MV-4-11 (cell line): Measurements from ENCODE around the gene MARCHF4.
"Not testable (repeated sequence)": the region's sequence is repeated elsewhere in the genome, so short reads cannot be mapped to it uniquely, and the experiment has no call there.

ENCODE experiments used
- DNase-seq: peaks from one replicate; lab custom pipeline; 2025; lab: John Stamatoyannopoulos, UW

The MARCHF4 gene

DNA sequence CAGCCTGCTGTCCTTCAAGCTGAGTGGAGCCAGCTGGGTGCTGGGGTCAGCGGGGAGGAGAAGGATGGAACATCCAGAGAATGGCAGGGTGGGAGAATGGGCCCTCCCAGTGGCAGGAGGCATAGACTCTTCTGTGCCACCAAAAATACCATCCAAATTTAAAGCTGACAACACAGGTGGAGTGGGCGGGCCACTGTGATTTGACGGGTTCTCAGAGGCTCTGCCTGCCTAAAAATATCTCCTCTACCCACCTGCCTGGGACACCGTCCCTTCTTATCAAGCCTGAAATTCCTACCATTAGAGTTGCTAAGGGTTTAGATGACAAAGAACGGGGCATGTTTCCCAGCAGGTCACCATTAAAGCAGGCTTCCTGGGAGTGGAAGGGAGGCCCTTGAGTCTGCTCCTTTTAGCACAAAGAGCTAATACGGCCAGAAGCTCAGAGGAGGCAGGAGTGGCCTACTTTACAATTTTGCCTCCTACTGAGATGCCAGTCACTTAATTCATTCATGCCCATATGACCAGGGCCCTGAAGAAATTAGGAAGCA is 19.8 kb upstream of the MARCHF4 start:
- no peak for DNase-seq

- DNase-seq: peak; percentile 16
These were observed 19.1 kb upstream of the MARCHF4 start for GRCh38 chr2:216391401-216391800.

- DNase-seq: peak; percentile 97
These were observed 17.3 kb upstream of the MARCHF4 start for GRCh38 chr2:216389570-216389969.

DNA sequence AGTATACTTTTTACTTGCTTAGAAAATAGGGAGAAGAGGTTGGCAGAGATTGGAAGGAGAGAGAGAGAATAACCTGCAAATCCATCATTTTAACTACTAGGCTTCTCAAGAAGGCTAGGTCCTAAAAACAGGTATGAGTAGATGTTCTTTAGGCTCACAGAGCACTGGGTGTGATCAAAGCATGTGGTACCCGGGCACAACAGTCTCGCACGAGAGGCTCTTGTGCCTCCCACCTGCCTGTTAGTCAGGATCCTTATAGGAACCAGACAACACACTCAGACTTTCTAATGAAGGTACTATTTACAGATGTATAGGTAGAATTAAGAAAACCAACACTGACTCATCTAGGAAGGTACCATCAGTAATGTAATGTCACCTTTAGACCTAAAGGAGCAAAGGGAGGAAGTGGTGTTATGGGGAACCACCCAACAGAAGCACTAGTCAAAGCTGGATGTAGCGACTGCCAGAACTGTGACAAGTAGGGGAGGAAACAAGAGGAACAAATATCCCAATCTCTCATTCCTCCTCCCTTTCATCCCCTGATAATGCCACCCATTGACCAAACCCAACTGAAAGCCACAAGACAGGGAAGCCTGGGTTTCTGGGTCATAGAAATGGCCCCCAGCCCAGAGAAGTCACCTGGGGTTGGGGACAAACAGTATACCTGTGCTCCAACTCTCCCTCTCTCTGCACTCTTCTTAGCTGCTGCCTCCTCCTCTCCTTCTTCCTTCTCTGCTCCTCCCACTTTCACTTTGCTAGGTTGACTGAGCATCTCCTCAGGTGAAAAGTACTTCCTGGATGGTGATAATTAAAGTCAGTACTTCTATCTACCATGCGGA is 16.0 kb upstream of the MARCHF4 start:
- no peak for DNase-seq

GRCh38 chr2:216387262-216387661 is 15.0 kb upstream of the MARCHF4 start:
- DNase-seq: no peak

DNA sequence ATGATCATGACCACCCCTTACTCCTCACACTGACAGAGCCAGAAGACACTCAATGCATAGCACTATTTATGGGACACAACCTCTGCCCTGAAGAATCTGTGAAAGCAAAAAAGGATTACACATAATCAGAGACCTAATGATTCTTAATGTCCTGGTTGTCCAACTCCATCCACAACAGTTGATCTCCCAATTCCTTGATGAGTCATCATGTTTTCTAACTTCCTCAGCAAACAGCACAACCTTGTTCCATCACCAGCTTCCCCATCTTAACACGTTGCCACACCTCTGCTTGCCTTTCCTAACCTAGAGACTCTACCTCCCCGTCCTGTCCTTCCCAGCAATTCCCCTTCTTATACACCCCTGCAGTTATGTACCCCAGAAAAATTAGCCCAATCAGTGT is 13.2 kb upstream of the MARCHF4 start:
- no peak for DNase-seq

GRCh38 chr2:216384409-216384808 is 12.1 kb upstream of the MARCHF4 start:
- not testable (repeated sequence) for DNase-seq

DNA sequence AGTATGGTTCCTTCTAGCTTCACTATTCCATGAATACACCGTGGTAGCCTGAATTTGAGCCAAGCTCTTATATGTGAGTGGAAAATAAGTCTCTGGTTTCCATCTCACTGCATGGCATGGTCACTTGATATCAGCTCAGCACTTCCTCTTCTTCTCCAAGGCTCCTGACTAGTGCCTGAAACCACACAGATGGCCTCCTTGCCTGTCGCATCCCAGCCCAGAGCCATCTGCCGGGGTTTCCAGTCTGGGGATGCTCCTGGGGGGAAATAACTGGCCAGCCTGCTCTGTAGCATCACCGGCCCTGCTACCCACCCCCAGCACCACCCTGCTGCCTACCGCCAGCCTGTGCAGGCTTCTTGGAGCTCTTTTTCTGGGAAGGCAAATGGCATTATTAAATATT is 7.7 kb upstream of the MARCHF4 start:
- DNase-seq: no peak

- DNase-seq: no peak
These were observed 3.0 kb upstream of the MARCHF4 start for GRCh38 chr2:216375286-216375685.

DNA sequence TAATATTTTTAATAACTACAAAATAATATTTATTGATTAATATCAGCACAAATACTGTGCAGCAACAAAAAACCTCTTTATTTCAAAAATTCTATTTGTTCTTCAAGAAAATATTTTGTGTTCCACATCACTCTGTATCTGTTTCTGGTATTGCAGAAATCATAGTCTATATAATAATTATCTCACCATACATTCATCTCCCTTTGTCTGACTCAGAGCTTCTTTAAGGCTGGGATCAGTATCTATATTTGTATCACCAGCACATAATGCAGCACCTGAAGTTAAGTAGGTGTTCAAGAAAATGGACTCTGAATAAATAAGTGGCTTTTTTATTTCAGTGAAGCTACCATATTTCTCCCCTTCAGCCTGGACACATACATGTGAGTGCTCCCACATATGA is 1.6 kb upstream of the MARCHF4 start:
- no peak for DNase-seq

- no peak for DNase-seq
These were observed 543 bp upstream of the MARCHF4 start for GRCh38 chr2:216372761-216373291.

DNA sequence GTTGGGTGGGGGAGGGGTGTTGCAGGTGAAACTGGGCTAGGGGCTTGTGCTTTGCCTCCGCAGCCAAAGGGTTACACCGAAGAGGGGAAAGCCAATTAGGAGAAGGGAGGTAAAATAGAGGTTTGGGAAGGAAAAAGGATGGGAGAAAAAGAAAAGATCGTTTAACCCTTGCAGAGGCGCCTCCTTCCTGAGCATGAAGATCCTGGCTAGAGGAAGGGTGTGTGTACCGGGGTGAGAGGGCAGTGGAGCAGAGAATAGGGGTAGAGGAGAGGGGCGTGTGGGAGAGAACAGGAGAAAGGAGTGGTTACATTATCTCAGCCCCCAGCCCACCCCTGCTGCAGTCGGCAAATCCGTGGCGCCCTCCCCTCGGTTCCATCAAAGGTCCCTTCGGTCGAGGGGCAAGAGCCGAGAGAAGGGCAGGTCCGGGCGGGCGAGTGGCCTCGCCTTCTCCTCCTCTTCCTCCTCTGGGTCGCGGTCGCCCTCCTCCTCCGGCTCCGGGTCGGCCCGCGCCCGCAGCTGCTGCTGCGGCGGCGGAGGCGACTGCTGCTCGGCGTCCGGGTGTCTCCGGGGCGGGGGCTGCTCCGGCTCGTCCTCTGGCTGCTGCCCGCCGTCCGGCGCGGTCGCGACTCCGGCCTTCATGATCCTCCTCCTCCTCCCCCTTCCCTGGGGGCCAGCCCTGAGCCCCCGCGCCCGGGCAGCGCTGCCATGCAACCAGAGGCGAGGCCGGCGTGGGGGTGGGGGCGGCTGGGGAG is 1.1 kb downstream of the MARCHF4 start:
- no peak for DNase-seq

- DNase-seq: no peak
These were observed 2.5 kb downstream of the MARCHF4 start for GRCh38 chr2:216369821-216370220.

DNA sequence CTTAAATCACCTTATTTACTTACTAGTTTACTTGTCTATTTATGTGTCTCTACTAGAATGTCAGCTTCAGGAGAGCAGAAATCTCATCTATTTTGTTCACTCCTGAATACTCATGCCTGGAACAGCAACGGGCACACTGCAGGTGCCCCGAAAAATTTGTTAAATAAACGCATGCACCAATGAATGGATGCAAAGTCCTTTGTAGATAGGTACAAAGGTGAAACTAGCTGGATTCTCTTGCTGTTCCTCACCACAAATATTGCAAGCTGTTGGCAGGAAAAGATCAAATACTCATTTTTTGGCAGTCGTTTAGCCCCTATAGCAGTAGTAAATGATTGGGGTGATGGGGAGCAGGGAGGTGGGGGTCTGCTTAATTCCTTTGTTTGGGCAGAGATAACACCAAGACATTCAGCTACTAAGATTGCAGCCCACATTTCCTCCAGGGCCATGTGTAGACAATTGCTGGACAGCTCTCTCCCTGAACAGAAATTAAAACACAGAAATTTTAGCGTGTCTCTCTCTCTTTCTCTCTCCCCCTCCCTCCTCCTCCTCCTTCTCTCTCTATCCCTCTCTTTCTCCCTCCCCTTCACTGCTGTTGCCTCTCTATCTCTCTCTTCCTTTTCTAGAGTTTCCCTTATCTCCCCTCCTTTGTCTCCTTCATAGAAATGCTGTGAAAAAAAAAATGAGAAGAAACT is 5.4 kb downstream of the MARCHF4 start:
- no peak for DNase-seq

GRCh38 chr2:216365518-216365917 is 6.8 kb downstream of the MARCHF4 start:
- no peak for DNase-seq

DNA sequence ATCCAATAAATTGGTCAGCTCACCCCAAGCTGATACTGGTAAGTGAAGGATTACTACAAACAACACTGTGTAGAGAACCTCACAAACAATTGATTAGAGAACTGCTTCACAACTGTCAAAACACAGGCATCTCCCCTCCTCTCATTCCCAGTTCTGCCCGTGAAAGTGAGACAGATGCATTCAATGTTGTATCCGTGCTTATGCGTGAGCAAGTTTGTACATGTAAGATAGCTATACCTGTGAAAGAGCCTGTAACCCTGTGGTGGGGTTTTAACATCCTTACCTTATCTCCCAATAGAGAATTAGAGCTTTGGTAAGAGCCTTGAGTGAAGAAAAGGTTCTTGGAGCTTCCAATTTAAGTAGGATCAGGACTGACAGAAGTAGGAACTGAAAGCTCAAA is 9.1 kb downstream of the MARCHF4 start:
- no peak for DNase-seq

GRCh38 chr2:216362730-216363129 is 9.6 kb downstream of the MARCHF4 start:
- no peak for DNase-seq

- DNase-seq: no peak
These were observed 16.6 kb downstream of the MARCHF4 start for GRCh38 chr2:216355711-216356110.

DNA sequence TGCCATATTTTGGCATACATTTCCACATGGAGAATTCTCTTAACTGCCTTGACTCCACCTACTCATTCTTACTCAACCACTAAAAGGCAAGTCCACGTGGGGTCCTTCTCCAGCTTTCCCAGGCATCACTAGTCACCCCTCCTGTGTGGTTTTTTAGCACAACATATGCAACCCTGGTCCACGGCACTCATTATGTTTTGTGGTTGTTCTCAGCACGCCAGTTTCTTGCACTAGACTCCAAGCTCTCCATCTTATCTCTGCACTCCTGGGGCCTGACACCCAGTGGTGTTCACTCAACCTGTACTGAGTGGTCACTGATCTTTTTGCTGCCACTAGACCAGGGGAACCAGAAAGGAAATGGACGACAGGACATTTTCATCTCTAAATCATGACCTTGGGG is 18.0 kb downstream of the MARCHF4 start:
- DNase-seq: no peak

GRCh38 chr2:216352653-216353270 is 19.5 kb downstream of the MARCHF4 start:
- DNase-seq: no peak

DNA sequence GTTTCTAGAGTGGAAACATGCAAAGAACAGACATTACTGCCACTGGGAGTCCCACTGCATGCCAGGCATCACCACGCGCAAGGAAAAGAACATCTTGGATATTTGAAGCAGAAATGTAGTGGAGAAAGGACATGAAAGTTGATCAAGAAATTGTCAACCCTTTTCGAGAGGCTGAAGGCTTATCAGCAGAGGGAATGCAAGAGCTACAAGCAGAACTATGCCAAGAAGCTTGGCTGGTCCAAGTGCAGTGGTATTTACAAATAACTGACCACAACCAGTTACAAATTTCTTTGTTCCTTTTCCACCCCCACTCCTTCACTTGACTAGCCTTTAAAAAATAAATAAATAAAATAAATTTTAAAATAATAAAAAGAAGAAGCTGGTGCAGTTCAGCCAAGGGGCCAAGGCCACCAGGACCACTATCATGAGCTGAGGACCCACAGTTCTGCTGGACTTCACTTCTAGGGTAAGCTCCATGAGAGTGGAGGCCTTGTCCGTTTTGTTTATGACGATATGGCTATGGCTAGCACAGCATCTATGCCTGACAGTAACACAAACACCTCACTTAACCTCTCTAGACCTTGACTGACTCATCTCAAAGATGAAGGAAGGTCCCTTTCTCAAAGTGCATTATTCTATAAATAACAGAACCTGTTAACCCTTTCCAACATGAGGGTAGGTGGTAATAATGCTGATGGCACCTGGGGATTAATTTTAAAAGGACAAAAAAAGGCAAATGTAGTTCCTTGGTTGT is 20.9 kb downstream of the MARCHF4 start:
- DNase-seq: no peak
